Cardiac muscle cell (in vitro differentiated cells and primary cell): ENCODE measurements around the gene CDK2AP2. TPM values are rescaled to one million over a fixed set of nuclear protein-coding genes. Genes with fewer than 3 reads are reported as not detected.

Experiments used
- DNase-seq, 2 donors: peaks; one replicate each; pipeline versions ENCODE4 v3.0.0 to v3.0.0-alpha.2; 2010 to 2017; ENCODE audit warnings: low read depth in 1 of 2, low spot score in 1 of 2
- H3K27ac ChIP-seq: fragments of 200-600 bp; sonication (generic); 2 replicates; pipeline ENCODE4 v1.5.1; 2016
- H3K27me3 ChIP-seq: fragments of 200-600 bp; sonication (generic); 2 replicates; pipeline ENCODE4 v1.6.0; 2016; ENCODE audit warnings: control low read depth
- H3K36me3 ChIP-seq: fragments of 200-600 bp; sonication (generic); 2 replicates; pipeline ENCODE4 v1.5.1; 2016; ENCODE audit warnings: control low read depth
- H3K4me1 ChIP-seq: fragments of 200-600 bp; sonication (generic); 2 replicates; pipeline ENCODE4 v1.8.1; 2017; ENCODE audit warnings: low read depth, mild to moderate bottlenecking, mixed run types
- H3K4me3 ChIP-seq: fragments of 200-600 bp; sonication (generic); 2 replicates; pipeline ENCODE4 v1.5.1; 2016; ENCODE audit warnings: mild to moderate bottlenecking
- H3K9me3 ChIP-seq: fragments of 200-600 bp; sonication (generic); 2 replicates; pipeline ENCODE4 v1.5.1; 2017; ENCODE audit warnings: low read depth, mild to moderate bottlenecking, control low read depth
- polyA plus RNA-seq: library from polyadenylated mRNA; unstranded; fragments of >200 nt; fragmentation: Nextera tagmentation; extraction: Ambion mirVana; gene quantifications from 2 replicates; pipeline ENCODE4 v1.2.1, GENCODE V29; 2016
- total RNA-seq: library from RNA; depleted of rRNA; stranded (reverse); fragments of >200 nt; gene quantifications from 2 replicates; pipeline ENCODE4 v1.2.3, GENCODE V29; 2016
- TF ChIP-seq, protein P1 (sequence below): IDR thresholded peaks from 2 replicates; pipeline ENCODE4 v1.5.1; 2012; ENCODE audit warnings: low read depth, mild to moderate bottlenecking, low read length

Gene CDK2AP2
- total and polyA plus RNA-seq, 2 experiments from 2014 or later: 38.5 to 136 TPM

DNA sequence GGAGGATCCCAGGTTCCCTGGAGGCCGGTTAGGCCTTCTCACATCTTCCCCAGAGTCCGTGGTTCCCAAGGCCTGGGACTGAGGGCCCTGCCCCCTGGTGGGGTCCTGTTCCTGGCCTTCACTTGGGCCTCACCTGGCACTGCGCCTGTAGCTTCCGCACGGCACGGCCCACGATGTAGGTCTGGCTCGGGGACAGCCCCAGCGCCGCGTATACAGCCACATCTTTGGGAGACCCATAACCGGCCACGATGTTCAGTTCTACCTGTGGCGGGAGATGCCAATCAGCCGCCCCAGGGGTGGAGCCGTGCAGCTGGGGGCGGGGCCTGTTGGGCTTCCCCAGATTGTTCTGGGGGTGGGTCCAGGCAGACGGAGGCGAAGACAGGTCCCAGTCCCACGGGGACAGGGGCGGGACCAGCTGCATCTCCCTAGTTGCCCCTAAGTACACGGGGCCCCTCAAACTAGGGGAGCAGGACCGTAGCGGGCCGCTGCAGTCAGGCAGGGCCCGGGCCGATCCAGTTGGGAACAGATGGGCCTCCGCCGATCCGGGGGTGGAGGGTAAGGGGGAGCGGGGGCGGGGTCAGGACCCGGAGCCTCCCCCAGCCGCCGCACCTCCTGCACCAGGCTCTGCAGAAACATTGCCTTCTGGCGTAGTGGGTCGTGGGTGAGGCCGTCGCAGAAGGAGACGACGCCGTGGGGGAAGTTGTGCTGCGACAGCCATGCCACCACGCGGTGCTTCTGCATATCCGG is 15.0 kb downstream of the CDK2AP2 start:
- Histone ChIP-seq H3K4me1 (no peaks in the 10 kb centered on the region), H3K36me3 (peaks cover 8% of the 10 kb centered on the region), H3K27ac (no peak overlapping the region), H3K4me3 (no peak overlapping the region), H3K9me3 (no peaks in the 10 kb centered on the region), H3K27me3 (no peaks in the 10 kb centered on the region)
- TF ChIP-seq, protein P1, sequence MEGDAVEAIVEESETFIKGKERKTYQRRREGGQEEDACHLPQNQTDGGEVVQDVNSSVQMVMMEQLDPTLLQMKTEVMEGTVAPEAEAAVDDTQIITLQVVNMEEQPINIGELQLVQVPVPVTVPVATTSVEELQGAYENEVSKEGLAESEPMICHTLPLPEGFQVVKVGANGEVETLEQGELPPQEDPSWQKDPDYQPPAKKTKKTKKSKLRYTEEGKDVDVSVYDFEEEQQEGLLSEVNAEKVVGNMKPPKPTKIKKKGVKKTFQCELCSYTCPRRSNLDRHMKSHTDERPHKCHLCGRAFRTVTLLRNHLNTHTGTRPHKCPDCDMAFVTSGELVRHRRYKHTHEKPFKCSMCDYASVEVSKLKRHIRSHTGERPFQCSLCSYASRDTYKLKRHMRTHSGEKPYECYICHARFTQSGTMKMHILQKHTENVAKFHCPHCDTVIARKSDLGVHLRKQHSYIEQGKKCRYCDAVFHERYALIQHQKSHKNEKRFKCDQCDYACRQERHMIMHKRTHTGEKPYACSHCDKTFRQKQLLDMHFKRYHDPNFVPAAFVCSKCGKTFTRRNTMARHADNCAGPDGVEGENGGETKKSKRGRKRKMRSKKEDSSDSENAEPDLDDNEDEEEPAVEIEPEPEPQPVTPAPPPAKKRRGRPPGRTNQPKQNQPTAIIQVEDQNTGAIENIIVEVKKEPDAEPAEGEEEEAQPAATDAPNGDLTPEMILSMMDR: no peak
- DNase-seq: no peak

- Histone ChIP-seq H3K27me3 (no peaks in the 10 kb centered on the region), H3K4me3 (no peak overlapping the region), H3K36me3 (peaks cover 8% of the 10 kb centered on the region), H3K4me1 (no peaks in the 10 kb centered on the region), H3K27ac (no peak overlapping the region), H3K9me3 (no peaks in the 10 kb centered on the region)
- TF ChIP-seq, protein P1: no peak
- DNase-seq: no peak
Observed at GRCh38 chr11:67492069-67492727, 15.8 kb downstream of the CDK2AP2 start.

DNA sequence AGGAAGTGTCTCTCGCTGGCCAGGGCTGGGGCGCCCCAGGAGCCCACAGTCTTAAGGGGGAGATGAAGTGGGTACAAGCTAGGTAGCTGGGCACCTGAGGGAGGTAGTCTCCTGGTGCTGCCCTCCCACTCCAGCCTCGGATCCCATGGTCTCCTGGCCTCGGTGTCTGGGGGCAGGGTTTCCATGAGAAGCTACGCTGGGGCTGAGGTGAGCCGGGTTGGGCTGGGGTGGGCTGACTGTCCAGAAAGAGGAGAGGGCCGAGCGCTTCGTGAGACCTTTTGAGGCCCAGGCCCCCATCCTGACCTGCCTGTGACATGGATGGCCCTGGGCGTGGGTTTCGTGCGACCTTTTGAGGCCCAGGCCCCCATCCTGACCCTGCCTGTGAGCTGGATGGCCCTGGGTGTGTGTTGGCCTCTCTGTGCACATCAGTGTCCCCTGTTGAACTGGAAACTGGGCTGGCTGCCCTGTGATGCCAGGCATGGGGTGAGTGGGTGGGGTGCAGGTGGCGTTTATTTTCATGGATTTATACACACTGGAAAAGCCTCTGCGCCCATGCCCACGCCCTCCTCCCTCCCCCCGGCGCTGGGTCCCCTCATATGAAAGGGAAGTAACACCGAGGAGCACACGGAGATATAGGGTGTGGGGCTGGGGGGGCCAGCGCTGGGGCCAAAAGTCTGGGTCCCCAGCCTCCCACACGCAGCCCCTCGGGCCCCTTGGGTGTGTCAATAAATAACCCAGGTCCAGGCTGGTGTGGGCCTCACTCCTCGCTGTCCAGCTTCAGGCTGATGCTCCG is 16.5 kb downstream of the CDK2AP2 start:
- H3K9me3 ChIP-seq: no peaks in the 10 kb centered on the region
- H3K4me3 ChIP-seq: no peak overlapping the region
- H3K27me3 ChIP-seq: no peaks in the 10 kb centered on the region
- no peak overlapping the region for H3K27ac ChIP-seq
- H3K36me3 ChIP-seq: peaks cover 8% of the 10 kb centered on the region
- no peak for DNase-seq
- H3K4me1 ChIP-seq: no peaks in the 10 kb centered on the region
- TF ChIP-seq, protein P1: no peak

- Histone ChIP-seq H3K9me3 (no peaks in the 10 kb centered on the region), H3K36me3 (peaks cover 8% of the 10 kb centered on the region), H3K27me3 (no peaks in the 10 kb centered on the region), H3K27ac (no peak overlapping the region), H3K4me3 (no peak overlapping the region), H3K4me1 (no peaks in the 10 kb centered on the region)
- TF ChIP-seq, protein P1: no peak
- DNase-seq: no peak
Observed at GRCh38 chr11:67490727-67491065, 17.3 kb downstream of the CDK2AP2 start.

GRCh38 chr11:67489885-67490726 is 17.9 kb downstream of the CDK2AP2 start:
- Histone ChIP-seq H3K9me3 (no peaks in the 10 kb centered on the region), H3K27me3 (no peaks in the 10 kb centered on the region), H3K27ac (no peak overlapping the region), H3K36me3 (peaks cover 8% of the 10 kb centered on the region), H3K4me3 (no peak overlapping the region), H3K4me1 (no peaks in the 10 kb centered on the region)
- DNase-seq: no peak
- TF ChIP-seq, protein P1: no peak
